ENCODE results near the gene MCM10.
"Not testable (repeated sequence)": the region's sequence is repeated elsewhere in the genome, so short reads cannot be mapped to it uniquely, and the experiment has no call there.

MCM10 gene

GRCh38 chr10:13146379-13146778, 15.0 kb upstream of the MCM10 start:
- H3K27ac ChIP-seq = no peak overlapping the region
- no peak for TF ChIP-seq ZFX (IDR thresholded peaks at IDR 0.05)
- TF ChIP-seq CTCF (conservative IDR thresholded peaks at IDR 0.05) = no peak

GRCh38 chr10:13147161-13147560, 14.2 kb upstream of the MCM10 start:
- TF ChIP-seq ZFX (IDR thresholded peaks at IDR 0.05) = no peak
- TF ChIP-seq CTCF (conservative IDR thresholded peaks at IDR 0.05) = no peak
- no peak overlapping the region for H3K27ac ChIP-seq

- no peak for TF ChIP-seq CTCF (conservative IDR thresholded peaks at IDR 0.05)
- H3K27ac ChIP-seq = no peak overlapping the region
Observed at GRCh38 chr10:13152296-13152695, 9.1 kb upstream of the MCM10 start.

- H3K27ac ChIP-seq = not testable (repeated sequence)
Observed at GRCh38 chr10:13155860-13156259, 5.5 kb upstream of the MCM10 start.

GRCh38 chr10:13158401-13158800, 3.0 kb upstream of the MCM10 start:
- no peak overlapping the region for H3K27ac ChIP-seq

GRCh38 chr10:13161857-13162271, 506 bp downstream of the MCM10 start:
- peak overlapping the region; percentile 70 for H3K27ac ChIP-seq
- TF ChIP-seq CTCF (conservative IDR thresholded peaks at IDR 0.05) (no peak), ZFX (IDR thresholded peaks at IDR 0.05) (no peak; the same call in 1 of the 2 replicates)

More at GRCh38 chr10:13158401-13158800, 3.0 kb upstream of the MCM10 start:
- TF ChIP-seq CTCF (conservative IDR thresholded peaks at IDR 0.05) (no peak), ZFX (IDR thresholded peaks at IDR 0.05) (no peak)

- H3K27ac ChIP-seq = no peak overlapping the region
Observed at GRCh38 chr10:13163859-13164258, 2.5 kb downstream of the MCM10 start.

More at GRCh38 chr10:13163859-13164258, 2.5 kb downstream of the MCM10 start:
- no peak for TF ChIP-seq ZFX (IDR thresholded peaks at IDR 0.05)
- TF ChIP-seq CTCF (conservative IDR thresholded peaks at IDR 0.05) = no peak

All from C4-2B (cell line).